ENCODE data around the gene OR13H1.

- TF ChIP-seq POLR2AphosphoS5 (IDR thresholded peaks at IDR 0.05; ENCODE audit: insufficient read depth in 1 of 2, low read depth in 1 of 2) (no peak), POLR2A (IDR thresholded peaks at IDR 0.05) (no peak)
- TF ChIP-seq, protein P1, sequence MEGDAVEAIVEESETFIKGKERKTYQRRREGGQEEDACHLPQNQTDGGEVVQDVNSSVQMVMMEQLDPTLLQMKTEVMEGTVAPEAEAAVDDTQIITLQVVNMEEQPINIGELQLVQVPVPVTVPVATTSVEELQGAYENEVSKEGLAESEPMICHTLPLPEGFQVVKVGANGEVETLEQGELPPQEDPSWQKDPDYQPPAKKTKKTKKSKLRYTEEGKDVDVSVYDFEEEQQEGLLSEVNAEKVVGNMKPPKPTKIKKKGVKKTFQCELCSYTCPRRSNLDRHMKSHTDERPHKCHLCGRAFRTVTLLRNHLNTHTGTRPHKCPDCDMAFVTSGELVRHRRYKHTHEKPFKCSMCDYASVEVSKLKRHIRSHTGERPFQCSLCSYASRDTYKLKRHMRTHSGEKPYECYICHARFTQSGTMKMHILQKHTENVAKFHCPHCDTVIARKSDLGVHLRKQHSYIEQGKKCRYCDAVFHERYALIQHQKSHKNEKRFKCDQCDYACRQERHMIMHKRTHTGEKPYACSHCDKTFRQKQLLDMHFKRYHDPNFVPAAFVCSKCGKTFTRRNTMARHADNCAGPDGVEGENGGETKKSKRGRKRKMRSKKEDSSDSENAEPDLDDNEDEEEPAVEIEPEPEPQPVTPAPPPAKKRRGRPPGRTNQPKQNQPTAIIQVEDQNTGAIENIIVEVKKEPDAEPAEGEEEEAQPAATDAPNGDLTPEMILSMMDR (IDR thresholded peaks at IDR 0.05) = no peak
Measured at GRCh38 chrX:131513159-131513914, 30.5 kb upstream of the OR13H1 start.
